ENCODE measurements around the gene HMCN2. TPM values are rescaled to one million over a fixed set of nuclear protein-coding genes. Genes with fewer than 3 reads are reported as not detected.

The HMCN2 gene
- total RNA-seq, 1 donor from 2014 or later = 0.15 TPM

DNA sequence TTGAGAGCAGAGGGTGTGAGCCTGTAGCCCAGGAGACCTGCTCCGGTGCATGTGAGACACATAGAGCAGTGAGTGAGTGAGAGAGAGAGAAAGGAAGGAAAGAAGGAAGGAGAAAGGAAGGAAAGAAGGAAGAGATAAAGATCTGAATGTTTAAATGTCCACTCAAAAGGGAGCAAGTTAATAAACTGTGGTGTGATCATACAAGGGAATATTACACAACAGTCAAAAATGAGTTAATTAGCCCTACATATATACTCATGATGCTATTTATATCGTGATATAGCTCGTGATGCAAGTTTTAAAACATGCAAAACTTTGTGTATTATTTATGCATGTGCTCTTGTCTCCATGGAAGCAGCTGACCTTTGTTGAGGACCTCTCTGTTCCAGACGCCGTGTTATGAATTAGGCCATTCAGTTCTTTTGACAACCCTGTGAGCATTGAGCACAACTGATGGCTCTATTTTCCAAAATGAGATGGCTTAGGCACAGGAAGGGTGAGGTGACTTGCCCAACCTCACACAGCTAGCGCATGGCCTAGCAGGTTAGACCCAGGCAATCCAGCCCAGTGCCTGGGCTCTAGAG is 70.6 kb downstream of the HMCN2 start:
- Histone ChIP-seq H3K9me3 (ENCODE audit: low read depth) (no peaks in the 10 kb centered on the region), H3K36me3 (no peaks in the 10 kb centered on the region), H3K27ac (no peak overlapping the region), H3K4me2 (no peak overlapping the region), H3K79me2 (ENCODE audit: low read depth) (no peaks in the 10 kb centered on the region), H3K4me3 (no peak overlapping the region), H4K20me1 (ENCODE audit: low read depth) (no peaks in the 10 kb centered on the region), H3F3A (ENCODE audit: low read depth) (no peaks in the 10 kb centered on the region), H3K27me3 (no peaks in the 10 kb centered on the region), H2AFZ (replicated peaks) (no peak overlapping the region), H3K9ac (no peak overlapping the region), H3K4me1 (peaks cover 8% of the 10 kb centered on the region)
- no peaks in the 10 kb centered on the region for H3K9me3 Mint-ChIP-seq
- peaks cover 3% of the 10 kb centered on the region for H3K4me1 Mint-ChIP-seq
- no peaks in the 10 kb centered on the region for H3K36me3 Mint-ChIP-seq
- no peak overlapping the region for H3K27ac Mint-ChIP-seq
- H3K4me3 Mint-ChIP-seq = no peak overlapping the region
- no peak for DNase-seq (ENCODE audit: low spot score)
- no peak for TF ChIP-seq CTCF (IDR thresholded peaks at IDR 0.05)
- TF ChIP-seq EZH2phosphoT487 (IDR thresholded peaks at IDR 0.05) = no peak
- TF ChIP-seq EZH2 (IDR thresholded peaks at IDR 0.05) = no peak
- peaks cover 18% of the 10 kb centered on the region for H3K27me3 Mint-ChIP-seq (ENCODE audit: insufficient read depth, low read depth)

DNA sequence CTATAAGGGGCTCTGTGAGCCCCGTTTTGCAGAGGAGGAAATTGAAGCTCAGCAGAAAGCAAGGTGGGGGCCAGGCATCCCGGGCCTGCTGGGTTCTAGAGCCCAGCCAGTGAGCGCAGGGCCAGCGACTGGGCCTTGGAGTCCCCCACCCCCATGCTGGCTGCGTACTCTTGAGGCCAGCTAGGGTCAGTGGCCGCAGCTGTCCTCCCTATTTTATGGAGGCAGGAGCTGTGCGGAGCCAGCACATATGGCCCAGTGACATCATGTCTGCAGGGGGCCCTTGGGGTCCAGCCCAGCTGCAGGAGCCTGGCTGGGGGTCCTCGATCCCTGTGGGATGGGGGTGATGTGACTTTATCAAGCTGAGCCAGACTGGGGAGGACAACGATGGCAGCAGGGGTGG is 71.3 kb downstream of the HMCN2 start:
- peaks cover 3% of the 10 kb centered on the region for H3K4me1 Mint-ChIP-seq
- DNase-seq (ENCODE audit: low spot score) = no peak

DNA sequence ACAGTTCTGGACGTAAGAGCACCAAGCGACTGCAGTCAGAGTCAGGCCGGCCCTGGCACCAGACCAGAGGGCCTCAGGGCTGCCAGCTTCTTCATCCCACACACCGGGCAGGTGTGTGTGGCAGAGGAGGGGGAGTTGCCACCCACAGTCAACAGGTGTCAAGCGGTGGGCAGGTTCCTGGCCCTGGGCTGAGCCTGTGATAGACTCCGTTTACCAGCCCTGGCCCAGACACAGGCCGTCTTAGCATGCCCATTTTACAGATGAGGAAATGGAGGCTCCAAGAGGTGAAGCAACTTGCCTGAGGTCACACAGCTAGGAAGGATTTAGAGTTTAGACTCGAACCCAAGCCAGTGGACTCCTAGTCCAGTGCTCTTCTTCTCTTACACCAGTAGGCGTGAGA is 71.8 kb downstream of the HMCN2 start:
- H3K27me3 Mint-ChIP-seq (ENCODE audit: insufficient read depth, low read depth) = peaks cover 18% of the 10 kb centered on the region
- Histone ChIP-seq H3K79me2 (ENCODE audit: low read depth) (no peaks in the 10 kb centered on the region), H3K27ac (no peak overlapping the region), H3K4me1 (no peaks in the 10 kb centered on the region), H4K20me1 (ENCODE audit: low read depth) (no peaks in the 10 kb centered on the region), H3K4me2 (no peak overlapping the region), H3K9me3 (ENCODE audit: low read depth) (no peaks in the 10 kb centered on the region), H3K36me3 (no peaks in the 10 kb centered on the region), H3K4me3 (no peak overlapping the region), H3K9ac (no peak overlapping the region), H2AFZ (replicated peaks) (no peak overlapping the region), H3K27me3 (no peaks in the 10 kb centered on the region), H3F3A (ENCODE audit: low read depth) (no peaks in the 10 kb centered on the region)
- no peak for DNase-seq (ENCODE audit: low spot score)
- TF ChIP-seq EZH2phosphoT487 (IDR thresholded peaks at IDR 0.05) (no peak), EZH2 (IDR thresholded peaks at IDR 0.05) (no peak), CTCF (IDR thresholded peaks at IDR 0.05) (no peak)
- H3K27ac Mint-ChIP-seq = no peak overlapping the region
- no peaks in the 10 kb centered on the region for H3K36me3 Mint-ChIP-seq
- H3K4me3 Mint-ChIP-seq = no peak overlapping the region
- peaks cover 3% of the 10 kb centered on the region for H3K4me1 Mint-ChIP-seq
- H3K9me3 Mint-ChIP-seq = no peaks in the 10 kb centered on the region

More for the DNA sequence above, 71.3 kb downstream of the HMCN2 start:
- H3K9ac ChIP-seq = no peak overlapping the region
- no peak overlapping the region for H3K27ac ChIP-seq
- TF ChIP-seq EZH2phosphoT487 (IDR thresholded peaks at IDR 0.05) (no peak), EZH2 (IDR thresholded peaks at IDR 0.05) (no peak), CTCF (IDR thresholded peaks at IDR 0.05) (no peak)
- no peaks in the 10 kb centered on the region for H3K79me2 ChIP-seq (ENCODE audit: low read depth)
- no peaks in the 10 kb centered on the region for H3K9me3 Mint-ChIP-seq
- no peaks in the 10 kb centered on the region for H3F3A ChIP-seq (ENCODE audit: low read depth)
- H3K27ac Mint-ChIP-seq = no peak overlapping the region
- H3K4me2 ChIP-seq = no peak overlapping the region
- no peaks in the 10 kb centered on the region for H3K27me3 ChIP-seq
- H4K20me1 ChIP-seq (ENCODE audit: low read depth) = no peaks in the 10 kb centered on the region
- no peak overlapping the region for H3K4me3 ChIP-seq
- peaks cover 18% of the 10 kb centered on the region for H3K27me3 Mint-ChIP-seq (ENCODE audit: insufficient read depth, low read depth)
- peaks cover 2% of the 10 kb centered on the region for H3K4me1 ChIP-seq
- H3K36me3 Mint-ChIP-seq = no peaks in the 10 kb centered on the region
- H3K4me3 Mint-ChIP-seq = no peak overlapping the region
- no peak overlapping the region for H2AFZ ChIP-seq (replicated peaks)
- no peaks in the 10 kb centered on the region for H3K9me3 ChIP-seq (ENCODE audit: low read depth)
- no peaks in the 10 kb centered on the region for H3K36me3 ChIP-seq

All from neural progenitor cell (in vitro differentiated cells).